ENCODE data around the gene DPP6. TPM values are rescaled to one million over a fixed set of nuclear protein-coding genes. Genes with fewer than 3 reads are reported as not detected.

DPP6 gene
- total RNA-seq, 1 experiment from 2014 or later, result not detected

GRCh38 chr7:154167051-154167450 is 114.9 kb downstream of the DPP6 start:
- BruUV-seq (replicated peaks), result no TSS peak
- Mint-ChIP-seq H3K36me3 (ENCODE audit: insufficient read depth, unreplicated experiment) (no peaks in the 10 kb centered on the region), H3K27ac (ENCODE audit: unreplicated experiment) (no peak overlapping the region), H3K9me3 (ENCODE audit: unreplicated experiment) (no peaks in the 10 kb centered on the region), H3K4me3 (ENCODE audit: unreplicated experiment) (no peak overlapping the region), H3K4me1 (ENCODE audit: low read depth, unreplicated experiment) (no peaks in the 10 kb centered on the region), H3K27me3 (ENCODE audit: insufficient read depth, unreplicated experiment) (peaks cover 6% of the 10 kb centered on the region)
- Histone ChIP-seq H3K36me3 (ENCODE audit: control insufficient read depth, insufficient read depth, low read length) (no peaks in the 10 kb centered on the region), H3K9me3 (no peaks in the 10 kb centered on the region), H3K4me1 (no peaks in the 10 kb centered on the region), H3K27me3 (replicated peaks; ENCODE audit: control insufficient read depth, insufficient read depth, low read length) (no peaks in the 10 kb centered on the region), H3K4me3 (ENCODE audit: low read depth, low read length) (no peak overlapping the region)
- TF ChIP-seq CTCF (IDR thresholded peaks at IDR 0.05; ENCODE audit: insufficient read depth in 1 of 2, low read depth in 1 of 2, low read length in 1 of 2, severe bottlenecking in 1 of 2, unreplicated experiment in 1 of 2), result no peak
- intact Hi-C loops (cut with micrococcal nuclease; ENCODE audit: unreplicated experiment), result no loop called here
- POLR2A ChIA-PET, result no interaction called here
- CTCF ChIA-PET, result no interaction called here
- no peak for DNase-seq

GRCh38 chr7:154167807-154168206 is 115.6 kb downstream of the DPP6 start:
- no TSS peak for BruUV-seq (replicated peaks)
- no peaks in the 10 kb centered on the region for H3K9me3 ChIP-seq
- no peaks in the 10 kb centered on the region for H3K9me3 Mint-ChIP-seq (ENCODE audit: unreplicated experiment)
- no peaks in the 10 kb centered on the region for H3K27me3 ChIP-seq (replicated peaks; ENCODE audit: control insufficient read depth, insufficient read depth, low read length)
- no peak for DNase-seq
- no peaks in the 10 kb centered on the region for H3K36me3 Mint-ChIP-seq (ENCODE audit: insufficient read depth, unreplicated experiment)
- H3K4me1 ChIP-seq, result no peaks in the 10 kb centered on the region
- no peaks in the 10 kb centered on the region for H3K4me1 Mint-ChIP-seq (ENCODE audit: low read depth, unreplicated experiment)
- TF ChIP-seq CTCF (IDR thresholded peaks at IDR 0.05; ENCODE audit: insufficient read depth in 1 of 2, low read depth in 1 of 2, low read length in 1 of 2, severe bottlenecking in 1 of 2, unreplicated experiment in 1 of 2), result no peak
- no peak overlapping the region for H3K4me3 Mint-ChIP-seq (ENCODE audit: unreplicated experiment)
- ChIA-PET CTCF (no interaction called here), POLR2A (no interaction called here)
- H3K27me3 Mint-ChIP-seq (ENCODE audit: insufficient read depth, unreplicated experiment), result peaks cover 6% of the 10 kb centered on the region
- H3K36me3 ChIP-seq (ENCODE audit: control insufficient read depth, insufficient read depth, low read length), result no peaks in the 10 kb centered on the region
- H3K27ac Mint-ChIP-seq (ENCODE audit: unreplicated experiment), result no peak overlapping the region
- intact Hi-C loops (cut with micrococcal nuclease; ENCODE audit: unreplicated experiment), result no loop called here
- no peak overlapping the region for H3K4me3 ChIP-seq (ENCODE audit: low read depth, low read length)

GRCh38 chr7:154171422-154171821 is 119.2 kb downstream of the DPP6 start:
- H3K27me3 ChIP-seq (replicated peaks; ENCODE audit: control insufficient read depth, insufficient read depth, low read length), result no peaks in the 10 kb centered on the region
- Mint-ChIP-seq H3K4me3 (ENCODE audit: unreplicated experiment) (no peak overlapping the region), H3K27me3 (ENCODE audit: insufficient read depth, unreplicated experiment) (peaks cover 12% of the 10 kb centered on the region), H3K4me1 (ENCODE audit: low read depth, unreplicated experiment) (no peaks in the 10 kb centered on the region), H3K27ac (ENCODE audit: unreplicated experiment) (no peak overlapping the region), H3K9me3 (ENCODE audit: unreplicated experiment) (no peaks in the 10 kb centered on the region), H3K36me3 (ENCODE audit: insufficient read depth, unreplicated experiment) (no peaks in the 10 kb centered on the region)
- no TSS peak for BruUV-seq (replicated peaks)
- H3K9me3 ChIP-seq, result no peaks in the 10 kb centered on the region
- CTCF ChIA-PET, result no interaction called here
- no peak for TF ChIP-seq CTCF (IDR thresholded peaks at IDR 0.05; ENCODE audit: insufficient read depth in 1 of 2, low read depth in 1 of 2, low read length in 1 of 2, severe bottlenecking in 1 of 2, unreplicated experiment in 1 of 2)
- intact Hi-C loops (cut with micrococcal nuclease; ENCODE audit: unreplicated experiment), result no loop called here
- H3K4me1 ChIP-seq, result no peaks in the 10 kb centered on the region
- no peaks in the 10 kb centered on the region for H3K36me3 ChIP-seq (ENCODE audit: control insufficient read depth, insufficient read depth, low read length)
- POLR2A ChIA-PET, result no interaction called here
- H3K4me3 ChIP-seq (ENCODE audit: low read depth, low read length), result no peak overlapping the region
- DNase-seq, result no peak

Data from Caco-2 (cell line).